ENCODE measurements around the gene S100PBP. TPM values are rescaled to one million over a fixed set of nuclear protein-coding genes. Genes with fewer than 3 reads are reported as not detected.

Gene S100PBP
- total and polyA plus RNA-seq, 2 donors (not counting 3 experiments of a cell fraction or from before 2014, with no cell fraction given) = 15.4 to 38.6 TPM

GRCh38 chr1:32897082-32898049 lies 79.9 kb downstream of the S100PBP start:
- H4K20me1 ChIP-seq (replicated peaks; ENCODE audit: control insufficient read depth, extremely low read depth, insufficient read depth, low read length) = no peaks in the 10 kb centered on the region
- H3K27me3 ChIP-seq (ENCODE audit: control insufficient read depth in 2 of 2, insufficient read depth in 2 of 2, low read length in 2 of 2) = peaks cover 3 to 7% of the 10 kb centered on the region in 2 experiments
- CTCF ChIA-PET = interaction anchor here (0.8 to 2.1 kb wide), 10 partner anchors 10 to 189 kb away, joined by 3 to 13 read pairs (median 4); partner anchors contain the start of gene HPCA
- no peak overlapping the region for H3K4me3 ChIP-seq (replicated peaks in 1 of 3; ENCODE audit: insufficient read depth in 1 of 3, low read depth in 1 of 3, low read length in 3 of 3)
- intact Hi-C loops (cut with micrococcal nuclease) = no loop called here
- dilution Hi-C loops (cut with MboI; ENCODE audit: extremely low pct_ligation_motif_present, low sequenced_read_pairs) = no loop called here
- no TSS peak for BruUV-seq (replicated peaks)
- no peaks in the 10 kb centered on the region for H3K36me3 ChIP-seq (ENCODE audit: control insufficient read depth in 2 of 2, extremely low read depth in 1 of 2, insufficient read depth in 2 of 2, low read length in 2 of 2)
- H3K79me2 ChIP-seq (ENCODE audit: control insufficient read depth, insufficient read depth, low read length) = no peaks in the 10 kb centered on the region
- no peaks in the 10 kb centered on the region for H3K9me1 ChIP-seq (replicated peaks; ENCODE audit: control insufficient read depth, extremely low read depth, insufficient read depth, low read length)
- DNase-seq (ENCODE audit: low read depth, low spot score) (no peak), FAIRE-seq (peak; percentile 92)
- H3K27ac ChIP-seq (ENCODE audit: insufficient read depth, low read depth, low read length) = no peak overlapping the region
- TF ChIP-seq POLR2A (IDR thresholded peaks at IDR 0.05; ENCODE audit: low read depth, low read length) = no peak
- H3K4me1 ChIP-seq (ENCODE audit: control insufficient read depth, extremely low read depth, insufficient read depth, low read length) = peaks cover 13% of the 10 kb centered on the region
- H3K9me3 ChIP-seq (replicated peaks; ENCODE audit: control insufficient read depth, insufficient read depth, low read length) = no peaks in the 10 kb centered on the region
- H2AFZ ChIP-seq (ENCODE audit: low read depth, low read length) = no peak overlapping the region
- no peak overlapping the region for H3K4me2 ChIP-seq (ENCODE audit: insufficient read depth, low read length)
- H3K9ac ChIP-seq (replicated peaks; ENCODE audit: extremely low read depth, insufficient read depth, low read length) = no peak overlapping the region
- POLR2A ChIA-PET = interaction anchor here (0.6 to 0.9 kb wide), 2 partner anchors 9 to 183 kb away, joined by 3 to 5 read pairs; partner anchors contain the start of gene AZIN2

DNA sequence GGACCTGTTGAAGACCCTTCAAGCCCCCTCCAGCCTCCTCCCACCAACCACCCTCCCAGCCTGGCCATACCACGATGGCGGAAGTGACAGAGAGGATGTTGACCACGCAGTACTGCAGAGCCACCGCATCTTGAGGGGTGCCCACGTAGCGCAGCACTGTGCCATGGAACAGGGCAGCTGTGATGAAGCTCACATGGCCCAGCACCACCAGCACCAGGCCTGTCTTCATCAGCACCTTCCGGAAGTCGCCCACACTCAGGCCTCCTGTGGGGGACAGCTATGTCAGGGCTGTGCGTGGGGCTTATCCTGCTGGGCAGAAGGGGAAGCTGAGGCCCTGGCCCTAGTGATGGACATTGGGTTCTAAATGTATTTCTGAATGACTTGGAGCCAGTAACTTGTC lies 80.6 kb downstream of the S100PBP start:
- no peaks in the 10 kb centered on the region for H3K9me1 ChIP-seq (replicated peaks; ENCODE audit: control insufficient read depth, extremely low read depth, insufficient read depth, low read length)
- no peaks in the 10 kb centered on the region for H3K9me3 ChIP-seq (replicated peaks; ENCODE audit: control insufficient read depth, insufficient read depth, low read length)
- no peak overlapping the region for H3K4me3 ChIP-seq (replicated peaks in 1 of 3; ENCODE audit: insufficient read depth in 1 of 3, low read depth in 1 of 3, low read length in 3 of 3)
- no peak overlapping the region for H2AFZ ChIP-seq (ENCODE audit: low read depth, low read length)
- H3K4me2 ChIP-seq (ENCODE audit: insufficient read depth, low read length) = no peak overlapping the region
- peaks cover 0 to 3% of the 10 kb centered on the region in 2 experiments for H3K27me3 ChIP-seq (ENCODE audit: control insufficient read depth in 2 of 2, insufficient read depth in 2 of 2, low read length in 2 of 2)
- ChIA-PET POLR2A (no interaction called here), CTCF (interaction anchor here (1.2 to 2.1 kb wide), 4 partner anchors 11 to 109 kb away, joined by 3 to 13 read pairs (median 4); partner anchors contain the start of gene HPCA)
- H3K36me3 ChIP-seq (ENCODE audit: control insufficient read depth in 2 of 2, extremely low read depth in 1 of 2, insufficient read depth in 2 of 2, low read length in 2 of 2) = no peaks in the 10 kb centered on the region
- no peak overlapping the region for H3K27ac ChIP-seq (ENCODE audit: insufficient read depth, low read depth, low read length)
- no TSS peak for BruUV-seq (replicated peaks)
- no peaks in the 10 kb centered on the region for H3K79me2 ChIP-seq (ENCODE audit: control insufficient read depth, insufficient read depth, low read length)
- dilution Hi-C loops (cut with MboI; ENCODE audit: extremely low pct_ligation_motif_present, low sequenced_read_pairs) (no loop called here), intact Hi-C loops (cut with micrococcal nuclease) (no loop called here)
- H3K4me1 ChIP-seq (ENCODE audit: control insufficient read depth, extremely low read depth, insufficient read depth, low read length) = peaks cover 13% of the 10 kb centered on the region
- DNase-seq (ENCODE audit: low read depth, low spot score) (no peak), FAIRE-seq (no peak)
- TF ChIP-seq, protein P1, sequence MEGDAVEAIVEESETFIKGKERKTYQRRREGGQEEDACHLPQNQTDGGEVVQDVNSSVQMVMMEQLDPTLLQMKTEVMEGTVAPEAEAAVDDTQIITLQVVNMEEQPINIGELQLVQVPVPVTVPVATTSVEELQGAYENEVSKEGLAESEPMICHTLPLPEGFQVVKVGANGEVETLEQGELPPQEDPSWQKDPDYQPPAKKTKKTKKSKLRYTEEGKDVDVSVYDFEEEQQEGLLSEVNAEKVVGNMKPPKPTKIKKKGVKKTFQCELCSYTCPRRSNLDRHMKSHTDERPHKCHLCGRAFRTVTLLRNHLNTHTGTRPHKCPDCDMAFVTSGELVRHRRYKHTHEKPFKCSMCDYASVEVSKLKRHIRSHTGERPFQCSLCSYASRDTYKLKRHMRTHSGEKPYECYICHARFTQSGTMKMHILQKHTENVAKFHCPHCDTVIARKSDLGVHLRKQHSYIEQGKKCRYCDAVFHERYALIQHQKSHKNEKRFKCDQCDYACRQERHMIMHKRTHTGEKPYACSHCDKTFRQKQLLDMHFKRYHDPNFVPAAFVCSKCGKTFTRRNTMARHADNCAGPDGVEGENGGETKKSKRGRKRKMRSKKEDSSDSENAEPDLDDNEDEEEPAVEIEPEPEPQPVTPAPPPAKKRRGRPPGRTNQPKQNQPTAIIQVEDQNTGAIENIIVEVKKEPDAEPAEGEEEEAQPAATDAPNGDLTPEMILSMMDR (IDR thresholded peaks at IDR 0.05; ENCODE audit: extremely low read depth in 1 of 2, insufficient read depth in 1 of 2, low read depth in 1 of 2, low read length in 2 of 2) = no peak
- TF ChIP-seq EZH2 (IDR thresholded peaks at IDR 0.05; ENCODE audit: borderline replicate concordance, low read depth, low read length, severe bottlenecking) (no peak), GATA2 (IDR thresholded peaks at IDR 0.05; ENCODE audit: insufficient read depth, insufficient read length, low read depth, low read length) (no peak), MYC (IDR thresholded peaks at IDR 0.05; ENCODE audit: low read depth, low read length) (no peak), JUN (IDR thresholded peaks at IDR 0.05; ENCODE audit: borderline replicate concordance, insufficient read depth, insufficient read length, low read depth) (no peak), POLR2A (IDR thresholded peaks at IDR 0.05; ENCODE audit: low read depth, low read length) (no peak), POLR2AphosphoS5 (IDR thresholded peaks at IDR 0.05; ENCODE audit: insufficient read depth, low read depth, low read length) (no peak), FOS (IDR thresholded peaks at IDR 0.05; ENCODE audit: borderline replicate concordance, insufficient read depth, low read length) (no peak)
- TF ChIP-seq, protein P2, sequence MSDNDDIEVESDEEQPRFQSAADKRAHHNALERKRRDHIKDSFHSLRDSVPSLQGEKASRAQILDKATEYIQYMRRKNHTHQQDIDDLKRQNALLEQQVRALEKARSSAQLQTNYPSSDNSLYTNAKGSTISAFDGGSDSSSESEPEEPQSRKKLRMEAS (IDR thresholded peaks at IDR 0.05; ENCODE audit: insufficient read depth, insufficient read length) = no peak
- no peak overlapping the region for H3K9ac ChIP-seq (replicated peaks; ENCODE audit: extremely low read depth, insufficient read depth, low read length)
- no peaks in the 10 kb centered on the region for H4K20me1 ChIP-seq (replicated peaks; ENCODE audit: control insufficient read depth, extremely low read depth, insufficient read depth, low read length)
